Lung microvascular endothelial cell (primary cell): ENCODE measurements around the gene CDH8. TPM values are rescaled to one million over a fixed set of nuclear protein-coding genes. Genes with fewer than 3 reads are reported as not detected.

ENCODE experiments used
- DNase-seq, 2 donors: peaks; one replicate each; pipeline versions ENCODE4 v3.0.0 to v3.0.0-alpha.2; 2010; ENCODE audit warnings: low read depth in 2 of 2
- total RNA-seq: library from RNA; depleted of rRNA; stranded (reverse); fragments of >200 nt; gene quantifications from 2 replicates; pipeline ENCODE4 v1.2.1, GENCODE V29; 2014

The CDH8 gene
- total RNA-seq, 1 donor from 2014 or later = not detected

- no peak for DNase-seq
Measured at GRCh38 chr16:61654962-61655361, 381.3 kb downstream of the CDH8 start.

DNA sequence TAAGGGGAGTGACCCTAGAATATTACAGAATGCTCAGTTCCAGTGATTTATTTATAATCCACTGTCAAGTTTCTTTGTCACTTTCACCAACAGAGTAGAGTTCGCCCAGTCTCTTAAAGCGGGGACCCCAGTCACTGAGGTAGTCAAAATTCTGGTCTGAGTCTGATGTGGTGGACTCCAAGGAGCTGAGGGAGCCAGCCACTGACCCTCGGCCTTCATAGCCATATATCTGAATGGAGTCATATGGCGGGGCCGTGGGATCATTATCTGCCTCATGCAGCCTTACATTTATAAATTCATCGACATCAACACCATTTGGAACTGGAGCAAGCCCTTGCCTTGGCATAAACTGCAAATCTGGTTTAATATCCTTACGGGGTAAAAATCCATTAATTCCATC lies 382.7 kb downstream of the CDH8 start:
- no peak for DNase-seq

- no peak for DNase-seq
Measured at GRCh38 chr16:61645561-61645960, 390.7 kb downstream of the CDH8 start.

- no peak for DNase-seq
Measured at GRCh38 chr16:61644736-61645135, 391.5 kb downstream of the CDH8 start.

- DNase-seq = no peak
Measured at GRCh38 chr16:61617219-61617783, 418.9 kb downstream of the CDH8 start.

DNA sequence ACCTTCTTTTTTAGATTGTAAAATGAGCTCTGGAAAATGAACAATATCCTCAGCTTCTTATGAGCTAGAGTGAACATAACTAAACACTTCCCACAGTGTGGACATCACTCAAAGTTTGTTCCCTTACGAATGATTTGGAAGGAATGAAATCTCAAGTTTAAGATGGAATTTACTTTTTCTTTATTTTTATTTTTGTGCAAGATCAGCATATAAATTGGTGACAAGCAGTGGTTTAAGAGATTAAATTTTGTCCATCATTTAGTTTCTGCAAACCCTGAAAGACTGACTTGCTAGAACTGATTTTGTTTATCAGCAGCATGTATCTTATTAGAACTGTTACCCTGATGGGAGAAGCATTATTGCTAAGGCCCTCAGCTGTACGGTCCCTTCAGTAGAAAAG lies 420.1 kb downstream of the CDH8 start:
- no peak for DNase-seq

GRCh38 chr16:61611847-61612491 lies 424.3 kb downstream of the CDH8 start:
- no peak for DNase-seq

DNA sequence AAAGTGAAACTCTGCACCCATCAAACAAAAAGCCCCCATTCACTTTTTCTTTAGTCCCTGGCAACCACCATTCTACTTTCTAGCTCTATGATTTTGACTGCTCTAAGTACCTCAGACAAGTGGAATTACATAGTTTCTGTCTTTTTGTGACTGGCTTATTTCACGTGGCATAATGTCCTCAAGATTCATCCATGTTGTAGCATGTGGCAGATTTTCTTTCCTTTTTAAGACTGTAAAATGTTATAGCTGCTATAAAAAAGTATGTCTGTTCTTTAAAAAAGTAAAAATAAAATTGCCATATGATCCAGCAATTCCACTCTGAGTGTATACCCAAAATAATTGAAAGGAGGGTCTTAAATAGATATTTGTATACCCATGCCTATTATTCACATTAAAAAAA lies 429.7 kb downstream of the CDH8 start:
- no peak for DNase-seq
